GM18861 (cell line): Measurements from ENCODE around the gene JAKMIP2.
"Not testable (repeated sequence)": the region's sequence is repeated elsewhere in the genome, so short reads cannot be mapped to it uniquely, and the experiment has no call there.

Source experiments
- ATAC-seq: cut with Tn5 transposase; IDR thresholded peaks from one replicate; pipeline ENCODE4 v1.9.1; 2021; ENCODE audit not compliant: unreplicated experiment

JAKMIP2 gene

GRCh38 chr5:147659166-147659929, 123.2 kb downstream of the JAKMIP2 start:
- ATAC-seq, result no peak

- no peak for ATAC-seq
Observed at GRCh38 chr5:147658293-147658932, 124.1 kb downstream of the JAKMIP2 start.

GRCh38 chr5:147648597-147648996, 133.9 kb downstream of the JAKMIP2 start:
- no peak for ATAC-seq

- no peak for ATAC-seq
Observed at GRCh38 chr5:147645197-147645596, 137.3 kb downstream of the JAKMIP2 start.

- no peak for ATAC-seq
Observed at GRCh38 chr5:147644460-147644859, 138.1 kb downstream of the JAKMIP2 start.

GRCh38 chr5:147643142-147643541, 139.4 kb downstream of the JAKMIP2 start:
- ATAC-seq, result no peak

GRCh38 chr5:147642666-147643065, 139.9 kb downstream of the JAKMIP2 start:
- ATAC-seq, result no peak

- no peak for ATAC-seq
Observed at GRCh38 chr5:147639321-147639720, 143.2 kb downstream of the JAKMIP2 start.

- no peak for ATAC-seq
Observed at GRCh38 chr5:147636729-147636984, 145.9 kb downstream of the JAKMIP2 start.

GRCh38 chr5:147635882-147636728, 146.4 kb downstream of the JAKMIP2 start:
- no peak for ATAC-seq

- ATAC-seq, result not testable (repeated sequence)
Observed at GRCh38 chr5:147635439-147635838, 147.1 kb downstream of the JAKMIP2 start.

GRCh38 chr5:147633173-147633572, 149.4 kb downstream of the JAKMIP2 start:
- ATAC-seq, result no peak

GRCh38 chr5:147631428-147632003, 151.0 kb downstream of the JAKMIP2 start:
- ATAC-seq, result no peak

- no peak for ATAC-seq
Observed at GRCh38 chr5:147629196-147629595, 153.3 kb downstream of the JAKMIP2 start.

GRCh38 chr5:147628058-147628895, 154.3 kb downstream of the JAKMIP2 start:
- ATAC-seq, result peak; percentile 91

- ATAC-seq, result no peak
Observed at GRCh38 chr5:147626464-147626863, 156.1 kb downstream of the JAKMIP2 start.

GRCh38 chr5:147621016-147621415, 161.5 kb downstream of the JAKMIP2 start:
- no peak for ATAC-seq

GRCh38 chr5:147619281-147619878, 163.1 kb downstream of the JAKMIP2 start:
- ATAC-seq, result no peak

- ATAC-seq, result no peak
Observed at GRCh38 chr5:147617711-147618350, 164.7 kb downstream of the JAKMIP2 start.

GRCh38 chr5:147617191-147617606, 165.3 kb downstream of the JAKMIP2 start:
- no peak for ATAC-seq
